GM21529 (cell line): ENCODE data around the gene OR2T12.
A peak's percentile ranks its signal among the peaks of the same experiment; 100 is the strongest.
"Not testable (repeated sequence)": the region's sequence is repeated elsewhere in the genome, so short reads cannot be mapped to it uniquely, and the experiment has no call there.

Source experiments
- ATAC-seq: cut with Tn5 transposase; IDR thresholded peaks from one replicate; pipeline ENCODE4 v1.9.1; 2021; ENCODE audit not compliant: unreplicated experiment

The OR2T12 gene, protein sequence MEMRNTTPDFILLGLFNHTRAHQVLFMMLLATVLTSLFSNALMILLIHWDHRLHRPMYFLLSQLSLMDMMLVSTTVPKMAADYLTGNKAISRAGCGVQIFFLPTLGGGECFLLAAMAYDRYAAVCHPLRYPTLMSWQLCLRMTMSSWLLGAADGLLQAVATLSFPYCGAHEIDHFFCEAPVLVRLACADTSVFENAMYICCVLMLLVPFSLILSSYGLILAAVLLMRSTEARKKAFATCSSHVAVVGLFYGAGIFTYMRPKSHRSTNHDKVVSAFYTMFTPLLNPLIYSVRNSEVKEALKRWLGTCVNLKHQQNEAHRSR

DNA sequence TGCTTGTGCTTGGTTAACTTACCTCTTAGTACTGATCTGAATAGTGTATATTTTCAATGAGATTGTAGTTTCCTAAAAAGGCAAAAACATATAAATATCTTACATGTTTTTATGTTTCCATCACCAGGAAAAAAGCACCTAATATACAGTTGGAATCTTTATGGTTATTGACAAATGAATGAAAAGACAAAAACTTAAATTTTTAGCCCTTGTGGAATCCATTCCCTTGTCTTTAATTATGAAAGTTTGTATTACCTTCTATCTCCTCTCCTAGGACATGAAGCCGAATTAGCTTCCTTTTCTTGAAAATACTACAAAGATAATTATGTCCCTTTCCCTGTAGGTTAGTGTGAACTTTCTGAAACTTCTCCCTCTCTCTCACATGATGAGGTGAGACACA is at the start of gene OR2T12:
Gene OR2T12, minus strand, starts transcription at position 101 of the 400 bp plus-strand sequence. CDS start 7,846 bp downstream, outside the sequence.
- ATAC-seq: no peak

DNA sequence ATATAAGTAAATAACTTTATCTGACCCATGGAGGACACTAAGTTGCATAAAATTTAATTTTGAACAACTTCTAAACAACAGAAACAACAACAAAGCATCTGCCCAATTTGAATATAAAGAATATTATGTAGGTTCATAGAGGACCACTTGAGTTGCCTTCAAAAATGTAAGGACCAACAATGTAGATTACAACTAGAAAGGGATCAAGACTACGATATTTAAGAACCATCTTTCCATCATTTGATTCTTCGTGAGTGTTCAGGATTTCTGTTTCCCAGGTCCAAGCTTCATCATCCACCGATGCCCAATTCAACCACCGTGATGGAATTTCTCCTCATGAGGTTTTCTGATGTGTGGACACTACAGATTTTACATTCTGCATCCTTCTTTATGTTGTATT is 45.3 kb upstream of the OR2T12 start, which contains the start of gene OR14C36:
Gene OR14C36, plus strand, starts transcription at position 301 of the 400 bp plus-strand sequence. Its CDS starts 0 bp downstream, at position 301.
- no peak for ATAC-seq

DNA sequence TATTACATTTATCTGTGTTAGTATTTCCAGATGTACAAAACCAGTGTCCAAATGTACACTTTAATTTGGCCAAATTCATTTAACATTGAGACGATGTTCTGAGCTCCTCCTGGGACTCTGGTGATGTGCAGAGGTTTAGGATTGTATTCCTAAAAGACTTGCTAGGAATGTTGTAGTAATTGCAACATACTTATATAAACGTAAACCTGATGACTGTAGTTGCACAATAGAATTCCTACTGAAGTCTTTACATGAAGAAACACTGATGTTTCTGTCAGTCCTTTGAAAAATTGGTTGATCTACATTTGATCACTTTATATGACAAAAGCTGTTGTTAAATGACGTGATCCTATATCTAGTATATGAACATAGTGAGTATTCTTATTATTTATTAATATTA is 40.2 kb upstream of the OR2T12 start:
- no peak for ATAC-seq

DNA sequence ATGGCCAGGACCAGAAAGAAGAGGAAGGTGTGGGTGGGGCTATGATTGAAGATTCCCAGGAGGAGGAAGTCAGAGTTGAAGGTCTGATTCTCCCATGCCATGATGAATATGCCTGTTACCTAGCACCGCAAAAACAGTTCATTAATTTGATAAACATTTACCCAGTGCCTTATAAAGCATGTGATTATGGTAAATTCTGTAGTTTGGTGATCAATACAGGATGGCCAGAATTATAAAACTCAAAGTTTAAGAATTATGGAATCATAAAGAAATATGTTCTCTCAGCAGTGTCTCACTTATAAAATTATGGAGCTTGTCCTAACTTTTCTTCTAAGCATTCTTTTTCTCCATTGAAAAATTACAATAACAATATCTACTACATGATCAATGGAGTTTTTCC is 21.2 kb upstream of the OR2T12 start, which contains the start of gene OR2M7:
Gene OR2M7, minus strand, starts transcription at position 101 of the 400 bp plus-strand sequence. Its CDS starts 0 bp downstream, at position 101.
- no peak for ATAC-seq

DNA sequence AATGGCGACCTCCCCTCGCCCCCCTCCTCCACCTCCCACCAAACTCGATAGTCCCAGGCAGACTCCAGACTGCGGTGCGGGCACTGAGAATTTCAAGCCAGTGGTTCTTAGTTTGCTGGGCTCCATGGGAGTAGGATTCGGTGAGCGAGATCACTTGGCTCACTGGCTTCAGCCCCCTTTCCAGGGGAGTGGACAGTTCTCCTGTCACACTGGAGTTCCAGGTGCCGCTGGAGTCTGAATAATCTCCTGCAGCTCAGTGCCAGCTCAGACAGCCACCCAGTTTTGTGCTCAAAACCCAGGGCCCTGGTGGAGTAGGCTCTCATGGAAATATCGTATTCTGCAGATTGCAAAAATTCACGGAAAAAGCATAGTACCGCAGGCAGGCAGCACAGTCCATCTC is 13.6 kb upstream of the OR2T12 start:
- ATAC-seq: no peak

DNA sequence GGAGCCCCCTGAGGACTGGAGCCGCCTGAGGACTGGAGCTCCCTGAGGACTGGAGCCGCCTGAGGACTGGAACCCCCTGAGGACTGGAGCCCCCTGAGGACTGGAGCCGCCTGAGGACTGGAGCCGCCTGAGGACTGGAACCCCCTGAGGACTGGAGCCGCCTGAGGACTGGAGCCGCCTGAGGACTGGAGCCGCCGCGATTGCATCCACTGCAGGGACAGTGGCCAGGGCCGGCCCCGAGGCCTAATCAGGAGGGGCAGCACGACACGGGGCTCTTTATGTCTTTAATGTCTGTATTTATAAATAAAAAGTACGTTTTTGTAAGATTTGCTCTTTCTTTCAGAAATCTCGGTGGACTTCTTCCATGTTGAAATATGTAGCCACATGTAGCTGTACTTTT is 3.5 kb upstream of the OR2T12 start:
- ATAC-seq: not testable (repeated sequence)

DNA sequence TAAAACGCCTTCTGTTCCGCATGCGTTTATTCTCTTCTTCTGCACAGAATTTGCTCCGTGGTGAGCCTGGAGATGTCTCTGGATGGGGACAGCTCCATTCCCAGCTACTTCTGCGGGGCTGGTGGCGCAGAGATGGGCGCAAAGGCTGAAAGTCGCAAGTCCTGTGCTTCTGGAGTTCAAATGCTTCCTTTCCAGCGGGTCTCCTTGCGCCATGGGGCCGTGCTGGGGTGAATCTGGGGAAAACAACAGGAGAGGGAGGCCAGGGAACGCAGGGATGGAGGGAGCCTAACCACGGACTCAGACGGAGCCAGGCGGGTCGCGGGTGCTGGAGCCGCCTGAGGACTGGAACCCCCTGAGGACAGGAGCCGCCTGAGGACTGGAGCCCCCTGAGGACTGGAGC is 2.9 kb upstream of the OR2T12 start:
- no peak for ATAC-seq

DNA sequence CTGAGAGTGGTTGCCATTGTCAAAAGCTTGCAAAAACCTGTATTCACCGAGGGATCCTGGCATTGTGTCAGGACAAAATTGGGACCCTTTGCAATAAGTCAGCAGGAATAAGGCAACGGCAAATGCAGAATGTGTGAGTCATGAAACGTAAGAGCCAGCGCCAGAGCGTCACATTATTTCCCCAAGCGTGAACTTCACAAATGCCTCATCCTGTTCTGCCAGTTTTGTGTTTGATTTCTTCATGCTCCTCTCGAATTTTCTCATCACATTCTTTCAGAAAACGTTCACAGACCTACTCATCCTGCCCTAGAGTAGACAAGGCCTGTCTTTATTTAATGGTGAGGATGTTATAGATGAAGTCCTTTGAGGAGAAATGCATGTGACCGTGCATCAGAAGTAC is 2.4 kb upstream of the OR2T12 start:
- not testable (repeated sequence) for ATAC-seq

DNA sequence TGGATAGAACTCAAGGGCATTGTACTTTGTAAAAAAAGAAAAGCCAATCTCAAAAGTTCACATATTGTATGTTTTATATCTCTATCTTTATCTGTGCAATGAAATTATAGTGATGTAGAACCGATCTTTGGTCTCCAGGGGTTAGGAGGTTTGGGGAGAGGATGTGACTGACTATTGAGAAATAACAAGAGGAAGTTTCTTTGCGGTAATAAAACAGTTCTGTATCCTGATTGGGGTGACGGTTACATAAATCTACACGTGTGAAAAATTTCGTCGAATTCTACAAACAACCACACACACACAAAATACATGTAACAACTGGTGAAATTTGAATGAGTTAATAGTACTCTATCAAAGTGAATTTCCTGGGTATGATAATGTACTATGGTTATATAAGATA is 14.8 kb downstream of the OR2T12 start:
- no peak for ATAC-seq

DNA sequence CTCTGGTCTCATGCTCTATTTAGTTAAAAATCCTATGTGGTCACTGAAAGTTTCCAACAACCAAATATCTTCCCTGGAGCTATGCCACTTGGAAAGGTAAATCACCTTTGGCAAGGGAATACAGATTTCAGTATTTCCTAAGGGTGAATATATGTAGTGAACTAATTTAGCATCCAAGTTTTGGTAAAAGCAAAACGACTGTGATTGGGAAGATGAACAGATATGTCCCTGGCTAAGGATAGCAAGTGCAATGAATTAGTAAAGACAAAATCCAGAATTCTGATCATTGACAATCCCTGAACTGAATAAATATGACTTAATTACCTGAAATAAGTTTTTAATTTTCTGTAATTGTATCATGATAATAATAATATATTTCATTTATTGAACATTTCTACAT is 25.3 kb downstream of the OR2T12 start, which contains the start of gene OR2T33:
Gene OR2T33, minus strand, starts transcription at position 101 of the 400 bp plus-strand sequence. CDS start 4,162 bp downstream, outside the sequence.
- ATAC-seq: no peak

DNA sequence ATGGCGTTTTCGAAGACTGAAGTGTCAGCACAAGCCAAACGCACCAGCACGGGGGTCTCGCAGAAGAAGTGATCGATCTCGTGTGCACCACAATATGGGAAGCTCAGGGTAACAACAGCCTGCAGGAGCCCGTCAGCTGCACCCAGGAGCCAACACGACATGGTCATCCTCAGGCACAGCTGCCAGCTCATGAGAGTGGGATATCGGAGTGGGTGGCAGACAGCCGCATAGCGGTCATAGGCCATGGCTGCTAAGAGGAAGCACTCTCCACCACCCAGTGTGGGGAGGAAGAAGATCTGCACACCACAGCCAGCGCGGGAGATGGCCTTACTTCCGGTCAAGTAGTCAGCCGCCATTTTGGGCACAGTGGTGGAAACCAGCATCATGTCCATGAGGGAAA is 30.0 kb downstream of the OR2T12 start:
- ATAC-seq: not testable (repeated sequence)

DNA sequence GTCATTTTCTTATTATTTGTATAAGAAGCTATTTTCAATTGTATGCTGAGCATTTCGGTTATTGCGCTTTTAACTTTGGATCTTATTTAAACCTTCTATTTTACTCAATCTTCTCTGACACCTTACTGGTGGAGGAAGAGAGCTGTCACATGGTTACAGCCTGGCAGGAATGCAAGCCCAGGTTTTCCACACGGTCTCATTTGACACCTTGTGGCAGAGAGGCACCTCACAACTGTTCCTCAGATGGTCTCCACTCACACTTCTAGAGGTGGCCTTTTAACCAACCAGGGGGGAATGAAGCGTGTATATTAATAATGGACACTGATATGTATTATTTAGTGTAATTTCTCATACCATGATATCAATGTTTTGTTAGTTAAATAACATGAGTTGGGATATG is 35.0 kb downstream of the OR2T12 start:
- no peak for ATAC-seq

DNA sequence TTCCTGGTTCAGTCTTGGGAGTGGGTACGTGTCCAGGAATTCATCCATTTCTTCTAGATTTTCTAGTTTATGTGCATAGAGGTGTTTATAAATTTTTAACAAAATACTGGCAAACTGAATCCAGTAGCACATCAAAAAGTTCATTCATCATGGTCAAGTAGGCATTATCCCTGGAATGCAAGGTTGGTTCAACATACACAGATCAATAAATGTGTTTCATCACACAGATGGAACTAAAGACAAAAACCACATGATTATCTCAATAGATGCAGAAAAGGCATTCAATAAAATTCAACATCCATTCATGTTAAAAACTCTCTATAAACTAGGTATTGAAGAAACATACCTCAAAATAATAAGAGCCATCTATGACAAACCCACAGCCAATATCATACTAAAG is 43.9 kb downstream of the OR2T12 start:
- ATAC-seq: not testable (repeated sequence)

DNA sequence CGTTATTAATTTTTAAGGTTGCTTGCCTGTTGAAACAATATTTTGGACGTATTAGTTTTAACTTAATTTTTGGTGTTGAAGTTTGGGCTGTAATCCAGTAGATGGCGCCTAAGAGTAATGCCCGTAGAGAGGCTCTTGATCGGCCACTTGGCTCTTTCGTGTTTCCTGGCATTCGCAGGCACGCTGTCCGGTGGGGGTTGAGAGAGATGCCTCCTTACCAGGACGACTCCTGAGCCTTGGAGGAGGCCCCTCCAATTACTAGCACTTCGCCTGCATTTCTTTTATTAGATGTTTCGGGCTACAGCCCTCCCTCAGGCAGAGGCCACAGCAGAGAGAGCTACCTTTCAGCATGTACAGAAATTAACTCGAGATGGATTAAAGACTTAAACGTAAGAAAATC is 60.0 kb downstream of the OR2T12 start:
- peak; percentile 89 for ATAC-seq
